ENCODE measurements around the gene EXOSC7. TPM values are rescaled to one million over a fixed set of nuclear protein-coding genes. Genes with fewer than 3 reads are reported as not detected.
A peak's percentile ranks its signal among the peaks of the same experiment; 100 is the strongest.

Gene EXOSC7
- total and polyA plus RNA-seq, 9 of the 15 experiments (the other 6 are each of a cell fraction or from before 2014, with no cell fraction given) = 88.5 to 237 (median 112) TPM

DNA sequence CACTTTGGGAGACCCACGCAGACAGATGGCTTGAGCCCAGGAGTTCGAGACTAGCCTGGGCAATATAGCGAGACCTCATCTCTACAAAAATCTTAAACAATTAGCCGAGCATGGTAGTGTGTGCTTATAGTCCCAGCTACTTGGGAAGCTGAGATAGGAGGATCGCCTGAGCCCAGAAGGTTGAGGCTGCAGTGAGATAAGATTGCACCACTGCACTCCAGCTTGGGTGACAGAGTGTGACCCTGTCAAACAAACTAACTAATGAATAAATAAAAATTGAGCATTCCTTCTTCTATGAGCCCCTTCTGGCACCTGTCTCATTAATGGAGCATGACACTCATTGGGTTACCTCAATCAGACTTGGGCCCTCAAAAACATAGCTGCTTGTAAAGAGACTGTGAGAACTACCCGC lies 7.6 kb upstream of the EXOSC7 start:
- Histone ChIP-seq H4K20me1 (replicated peaks; ENCODE audit: control insufficient read depth, insufficient read depth, low read length) (peaks cover 13% of the 10 kb centered on the region), H3K9ac (ENCODE audit: insufficient read depth in 1 of 2, low read depth in 2 of 2, low read length in 2 of 2) (no peak overlapping the region; a peak in 1 of 4 replicates), H3K36me3 (ENCODE audit: control insufficient read depth, insufficient read depth, low read length) (peaks cover 16% of the 10 kb centered on the region), H3K4me1 (replicated peaks in 1 of 2; ENCODE audit: control insufficient read depth in 2 of 2, insufficient read depth in 2 of 2, low read length in 2 of 2) (peaks cover 35 to 53% of the 10 kb centered on the region in 2 experiments), H3K9me3 (replicated peaks; ENCODE audit: control insufficient read depth, insufficient read depth, low read depth, low read length) (no peaks in the 10 kb centered on the region), H3K4me3 (no peak overlapping the region), H3K4me2 (ENCODE audit: insufficient read depth, low read length) (peak overlapping the region; percentile 63), H2AFZ (ENCODE audit: low read depth, low read length) (no peak overlapping the region), H3K27ac (ENCODE audit: extremely low read depth, low read depth, low read length) (peak overlapping the region; percentile 36; the same call in 2 of the 3 replicates), H3K79me2 (ENCODE audit: control insufficient read depth, insufficient read depth, low read length) (peaks cover 82% of the 10 kb centered on the region), H3K9me1 (ENCODE audit: control insufficient read depth, insufficient read depth, low read length) (peaks cover 11% of the 10 kb centered on the region), H3K27me3 (ENCODE audit: control insufficient read depth in 2 of 2, insufficient read depth in 2 of 2, low read length in 2 of 2) (no peaks in the 10 kb centered on the region)
- POLR2A ChIA-PET = interaction anchor here (0.6 to 2.8 kb wide), 12 partner anchors 8 to 700 kb away, joined by 3 to 7 read pairs (median 4); no protein-coding TSS in a partner anchor
- in situ Hi-C loops (cut with MboI) = no loop called here
- WGBS (ENCODE audit: insufficient coverage, low coverage, missing lambda C conversion rate) = 5% methylated on average over 6 of the region's 6 CpGs
- ATAC-seq (peak; percentile 81), FAIRE-seq (peak; percentile 87), DNase-seq (ENCODE audit: extremely low read depth in 1 of 4, low spot score in 3 of 4) (peak in 1 of 4 experiments; percentile 85)
- intact Hi-C loops (cut with micrococcal nuclease) = no loop called here
- CTCF ChIA-PET (ENCODE audit: low intra/inter-chr PET ratio) = no interaction called here
- BruUV-seq (replicated peaks) = no TSS peak
- TF ChIP-seq CREB3 (tag; conservative IDR thresholded peaks at IDR 0.05; ENCODE audit: low read depth) = no peak
- TF ChIP-seq HNRNPUL1 (IDR thresholded peaks at IDR 0.05; ENCODE audit: low read length) = no peak
- TF ChIP-seq MTA3 (IDR thresholded peaks at IDR 0.05; ENCODE audit: borderline replicate concordance) = 0 out of 2 replicates have a peak, but pooled peaks have one; percentile 44
- TF ChIP-seq KLF1 (tag; IDR thresholded peaks at IDR 0.05) = no peak
- TF ChIP-seq CTCFL (IDR thresholded peaks at IDR 0.05; ENCODE audit: borderline replicate concordance, insufficient read depth, low read depth, low read length, poor library complexity, severe bottlenecking) = no peak
- peak; percentile 87 for TF ChIP-seq HDAC2 (IDR thresholded peaks at IDR 0.05)
- TF ChIP-seq PURB (CRISPR knock-in tag; IDR thresholded peaks at IDR 0.05; ENCODE audit: low read depth) = no peak
- TF ChIP-seq, protein P1, sequence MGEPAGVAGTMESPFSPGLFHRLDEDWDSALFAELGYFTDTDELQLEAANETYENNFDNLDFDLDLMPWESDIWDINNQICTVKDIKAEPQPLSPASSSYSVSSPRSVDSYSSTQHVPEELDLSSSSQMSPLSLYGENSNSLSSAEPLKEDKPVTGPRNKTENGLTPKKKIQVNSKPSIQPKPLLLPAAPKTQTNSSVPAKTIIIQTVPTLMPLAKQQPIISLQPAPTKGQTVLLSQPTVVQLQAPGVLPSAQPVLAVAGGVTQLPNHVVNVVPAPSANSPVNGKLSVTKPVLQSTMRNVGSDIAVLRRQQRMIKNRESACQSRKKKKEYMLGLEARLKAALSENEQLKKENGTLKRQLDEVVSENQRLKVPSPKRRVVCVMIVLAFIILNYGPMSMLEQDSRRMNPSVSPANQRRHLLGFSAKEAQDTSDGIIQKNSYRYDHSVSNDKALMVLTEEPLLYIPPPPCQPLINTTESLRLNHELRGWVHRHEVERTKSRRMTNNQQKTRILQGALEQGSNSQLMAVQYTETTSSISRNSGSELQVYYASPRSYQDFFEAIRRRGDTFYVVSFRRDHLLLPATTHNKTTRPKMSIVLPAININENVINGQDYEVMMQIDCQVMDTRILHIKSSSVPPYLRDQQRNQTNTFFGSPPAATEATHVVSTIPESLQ (CRISPR knock-in tag; IDR thresholded peaks at IDR 0.05) = no peak
- no peak for TF ChIP-seq SIRT6 (IDR thresholded peaks at IDR 0.05; ENCODE audit: low read depth, low read length)
- 0 out of 2 replicates have a peak, but pooled peaks have one; percentile 39 for TF ChIP-seq LEF1 (IDR thresholded peaks at IDR 0.05)
- TF ChIP-seq EHMT2 (IDR thresholded peaks at IDR 0.05) = peak; percentile 17; the same call in 1 of the 2 replicates
- TF ChIP-seq TCF7 (IDR thresholded peaks at IDR 0.05; ENCODE audit: borderline replicate concordance) = no peak
- peak in 1 of 2 experiments; percentile 61; a peak in 1 of 3 replicates for TF ChIP-seq CBX3 (IDR thresholded peaks at IDR 0.05; ENCODE audit: borderline replicate concordance in 1 of 2, low read length in 2 of 2)
- no peak for TF ChIP-seq ZNF124 (CRISPR knock-in tag; IDR thresholded peaks at IDR 0.05)
- TF ChIP-seq SMAD3 (CRISPR knock-in tag; conservative IDR thresholded peaks at IDR 0.05) = 0 out of 2 replicates have a peak, but pooled peaks have one; percentile 22
- no peak for TF ChIP-seq KAT2B (IDR thresholded peaks at IDR 0.05; ENCODE audit: low read depth, low read length)
- TF ChIP-seq ZNF77 (CRISPR knock-in tag; IDR thresholded peaks at IDR 0.05) = no peak
- TF ChIP-seq SAP30 (IDR thresholded peaks at IDR 0.05; ENCODE audit: borderline replicate concordance, insufficient read depth, low read depth, low read length, poor library complexity, severe bottlenecking) = no peak
- peak; percentile 70; the same call in 1 of the 2 replicates for TF ChIP-seq NCOA1 (IDR thresholded peaks at IDR 0.05; ENCODE audit: low read depth)

Data from K562 (cell line).